HG03439 (cell line): ENCODE data around the gene GOLGA8J.
"Not testable (repeated sequence)": the region's sequence is repeated elsewhere in the genome, so short reads cannot be mapped to it uniquely, and the experiment has no call there.

Experiments used
- ATAC-seq: cut with Tn5 transposase; IDR thresholded peaks from one replicate; pipeline ENCODE4 v1.9.1; 2021; ENCODE audit warnings: mild to moderate bottlenecking, moderate library complexity; ENCODE audit not compliant: unreplicated experiment

Gene GOLGA8J

DNA sequence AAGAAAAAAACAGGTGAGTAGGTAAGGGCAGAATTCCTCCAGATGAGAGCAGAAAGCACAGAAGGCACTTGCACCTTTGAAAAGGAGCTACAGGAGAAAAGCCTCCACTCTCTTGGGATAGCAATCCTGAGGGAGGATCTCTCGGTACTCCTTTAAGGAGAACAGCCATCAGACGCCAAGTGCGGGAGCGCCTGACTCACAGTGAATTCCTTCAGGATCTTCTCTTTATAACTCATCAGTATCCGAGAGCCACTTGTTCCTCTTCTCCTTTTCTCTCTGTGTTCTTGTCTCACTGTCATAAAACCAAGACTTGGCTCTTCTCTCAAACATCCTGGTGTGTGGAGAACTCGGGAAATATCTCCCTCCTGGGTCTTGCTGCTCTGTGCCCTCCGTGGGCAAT, 10.1 kb upstream of the GOLGA8J start:
- ATAC-seq, result no peak

DNA sequence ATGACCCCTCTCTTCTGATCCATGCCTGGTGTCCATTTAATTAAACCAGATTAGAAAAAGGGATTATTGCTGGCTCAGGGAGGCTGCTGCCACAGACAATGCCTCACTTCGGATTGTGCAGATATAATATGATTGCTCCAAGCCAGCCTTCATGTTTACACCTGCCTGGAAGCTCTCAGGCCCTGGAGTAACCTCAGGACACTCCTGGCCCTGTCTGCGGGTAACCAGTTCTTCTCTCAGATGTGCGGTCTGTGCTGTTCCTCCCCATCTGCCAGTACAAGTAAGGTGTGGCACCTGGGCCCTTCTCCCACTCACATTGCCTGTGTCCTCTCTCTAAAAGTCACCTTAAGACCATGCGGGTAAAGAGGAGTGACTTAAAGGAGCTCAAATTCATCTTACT, 8.8 kb upstream of the GOLGA8J start:
- no peak for ATAC-seq

DNA sequence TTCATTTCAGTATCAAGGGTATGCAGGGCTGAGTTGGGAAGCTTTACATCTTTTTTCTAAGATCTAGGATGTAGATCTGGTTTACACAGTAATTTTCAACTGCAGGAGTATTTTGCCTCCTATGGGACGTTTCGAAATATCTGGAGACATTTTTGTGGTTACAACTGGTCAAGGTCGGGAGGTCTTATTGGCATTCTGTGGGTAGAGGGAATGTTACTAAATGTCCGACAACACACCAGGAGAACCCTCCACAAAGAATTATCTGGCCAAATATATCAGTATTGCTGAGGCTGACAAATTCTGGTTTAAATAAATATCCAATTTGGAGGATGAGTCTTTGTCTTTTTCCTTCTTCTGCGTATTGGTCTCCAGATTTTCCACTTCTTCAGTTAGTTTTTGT, 1.9 kb upstream of the GOLGA8J start:
- not testable (repeated sequence) for ATAC-seq

DNA sequence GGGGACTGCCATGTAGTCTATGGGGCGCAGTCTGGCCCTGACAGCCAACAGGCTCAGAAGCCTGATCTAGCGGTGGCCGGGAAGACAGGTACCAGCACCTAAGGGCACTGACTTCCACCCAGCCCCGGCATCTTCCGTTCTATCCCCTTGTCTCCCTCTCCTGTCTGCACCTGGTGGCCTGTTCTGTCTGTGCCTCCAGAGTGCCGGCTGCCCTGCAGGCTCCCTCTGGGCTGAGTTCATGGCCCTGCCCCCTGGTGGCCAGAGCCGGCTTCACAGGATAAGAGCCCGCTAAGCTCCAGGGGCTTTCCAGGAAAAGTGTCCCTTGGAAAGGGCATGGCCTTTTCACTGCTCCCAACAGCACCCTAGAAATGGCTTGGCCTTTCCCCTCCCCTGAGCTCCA, 15.1 kb downstream of the GOLGA8J start:
- ATAC-seq, result not testable (repeated sequence)

DNA sequence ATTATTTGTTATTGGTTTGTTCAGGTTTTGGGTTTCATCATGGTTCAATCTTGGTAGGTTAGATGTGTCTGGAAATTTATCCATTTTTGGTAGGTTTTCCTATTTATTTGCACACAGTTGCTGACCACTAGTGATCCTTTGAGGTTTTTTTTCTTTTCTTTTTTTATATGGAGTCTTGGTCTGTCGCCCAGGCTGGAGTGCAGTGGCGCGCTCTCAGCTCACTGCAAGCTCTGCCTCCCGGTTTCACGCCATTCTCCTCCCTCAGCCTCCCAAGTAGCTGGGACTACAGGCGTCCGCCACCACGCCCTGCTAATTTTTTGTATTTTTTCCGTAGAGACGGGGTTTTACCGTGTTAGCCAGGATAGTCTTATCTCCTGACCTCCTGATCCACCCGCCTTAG, 20.1 kb downstream of the GOLGA8J start:
- not testable (repeated sequence) for ATAC-seq

DNA sequence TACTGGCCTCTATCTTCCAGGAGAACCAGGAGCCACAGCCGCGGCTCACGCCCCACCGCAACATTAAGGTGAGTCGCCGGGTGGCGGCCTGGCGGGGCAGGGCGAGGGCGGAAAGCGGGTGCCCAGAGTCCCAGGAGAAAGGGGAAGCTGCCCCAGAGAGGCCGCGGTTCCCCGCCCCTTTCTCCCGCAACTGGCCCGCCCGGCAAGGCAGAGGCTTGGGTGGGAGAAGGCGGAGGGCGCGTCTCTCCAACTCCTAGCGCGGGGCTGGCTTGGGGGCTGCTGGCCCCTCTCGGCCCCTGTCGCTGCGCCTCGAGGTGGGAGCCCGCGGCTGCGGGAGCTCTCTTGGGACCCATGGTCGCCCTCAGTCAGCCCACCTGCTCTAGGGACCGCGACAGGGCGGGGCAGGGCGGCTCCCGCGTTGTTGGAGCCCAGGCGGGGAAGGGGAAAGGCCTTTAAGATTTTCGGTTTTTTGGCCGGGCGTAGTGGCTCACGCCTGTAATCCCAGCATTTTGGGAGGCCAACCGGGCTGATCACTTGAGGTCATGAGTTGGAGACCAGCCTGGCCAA, 21.3 kb downstream of the GOLGA8J start:
- not testable (repeated sequence) for ATAC-seq

DNA sequence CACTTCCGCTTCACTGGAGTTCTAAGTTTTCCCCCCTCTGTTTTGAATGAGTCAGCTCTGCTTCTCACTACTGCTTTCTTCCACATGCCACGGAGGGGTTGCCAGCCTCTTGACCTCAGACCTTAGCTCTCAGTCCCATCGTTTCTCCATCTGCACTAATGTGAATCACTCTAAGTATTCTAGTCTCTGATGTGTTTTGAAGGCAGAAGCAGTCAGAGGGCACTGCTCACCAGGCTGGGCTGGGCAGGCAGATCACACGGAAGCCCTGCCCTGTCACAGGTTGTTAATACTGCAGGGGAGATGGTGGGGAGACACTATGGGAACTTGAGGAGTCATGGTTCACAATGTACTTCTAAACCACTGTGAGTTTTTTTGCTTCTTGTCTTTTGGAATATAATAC, 27.8 kb downstream of the GOLGA8J start:
- ATAC-seq, result not testable (repeated sequence)

DNA sequence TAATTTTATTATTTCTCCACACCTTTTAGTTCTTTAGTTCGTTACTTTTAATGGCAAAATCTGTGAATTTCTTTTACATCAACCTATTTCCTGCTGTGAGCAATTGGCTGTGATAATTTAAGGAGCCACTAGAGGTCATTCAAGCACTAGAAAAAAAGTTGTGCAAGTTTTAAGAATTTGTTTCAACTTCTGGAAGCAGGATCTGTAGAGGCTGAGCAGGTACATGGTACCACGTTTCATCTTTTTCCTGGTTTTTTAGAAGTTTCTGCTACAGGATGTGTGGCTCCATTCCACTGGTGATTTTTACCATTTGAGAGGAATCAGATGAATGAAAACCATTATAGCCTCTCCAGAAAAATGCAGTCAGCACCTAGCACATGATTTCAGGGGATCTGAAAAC, 47.3 kb downstream of the GOLGA8J start:
- not testable (repeated sequence) for ATAC-seq

DNA sequence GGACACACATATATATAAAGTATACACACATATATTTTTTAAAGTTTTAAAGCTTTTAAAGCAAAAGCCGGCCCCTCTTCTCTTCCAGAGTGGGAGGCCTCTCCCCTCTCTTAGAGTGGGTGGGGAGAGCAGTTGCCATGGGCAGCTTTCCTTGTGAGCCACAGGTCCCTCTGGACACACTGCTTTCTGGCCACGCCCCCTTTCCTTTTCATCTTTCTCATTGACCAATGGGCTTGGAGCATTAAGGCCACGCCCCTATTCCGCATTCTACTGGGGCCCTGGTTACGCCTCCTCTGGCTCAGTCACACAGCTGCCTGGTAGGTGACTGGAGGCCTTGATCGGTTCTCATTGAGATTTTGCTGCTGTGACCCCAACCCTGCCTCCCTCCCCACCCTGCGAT, 52.0 kb downstream of the GOLGA8J start, which contains the start of gene GOLGA8T:
GOLGA8T (plus strand) TSS at position 301 of the 400 bp plus-strand sequence; CDS start at position 399, 98 bp downstream.
- ATAC-seq, result not testable (repeated sequence)
